HG03159 (cell line): ENCODE data around the gene H2BK1.

ENCODE experiments used
- ATAC-seq: cut with Tn5 transposase; IDR thresholded peaks from one replicate; pipeline ENCODE4 v1.9.1; 2021; ENCODE audit warnings: mild to moderate bottlenecking, moderate library complexity; ENCODE audit not compliant: unreplicated experiment

H2BK1 gene

GRCh38 chr7:151210087-151210854 lies at the start of gene H2BK1:
Gene H2BK1 (minus strand): TSS chr7:151210488. CDS start chr7:151210318, 170 bp downstream.
- ATAC-seq = no peak

DNA sequence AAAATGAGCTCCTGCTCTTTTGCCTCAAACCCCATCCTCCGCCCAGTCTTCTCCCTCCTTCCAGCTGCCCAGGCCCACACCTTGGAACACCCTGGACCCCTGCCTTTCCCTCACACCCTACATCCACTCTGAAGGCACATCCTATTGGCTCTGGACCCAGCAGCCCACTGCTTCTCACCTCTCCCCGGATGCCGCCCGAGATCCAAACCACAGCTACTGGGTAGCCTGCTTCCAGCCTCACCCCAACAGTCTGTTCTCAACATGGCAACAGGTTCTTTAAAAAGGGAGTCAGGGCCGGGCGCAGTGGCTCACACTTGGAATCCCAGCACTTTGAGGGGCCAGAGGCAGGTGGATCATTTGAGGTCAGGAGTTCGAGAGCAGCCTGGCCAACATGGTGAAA lies 47.7 kb upstream of the H2BK1 start:
- ATAC-seq = no peak

DNA sequence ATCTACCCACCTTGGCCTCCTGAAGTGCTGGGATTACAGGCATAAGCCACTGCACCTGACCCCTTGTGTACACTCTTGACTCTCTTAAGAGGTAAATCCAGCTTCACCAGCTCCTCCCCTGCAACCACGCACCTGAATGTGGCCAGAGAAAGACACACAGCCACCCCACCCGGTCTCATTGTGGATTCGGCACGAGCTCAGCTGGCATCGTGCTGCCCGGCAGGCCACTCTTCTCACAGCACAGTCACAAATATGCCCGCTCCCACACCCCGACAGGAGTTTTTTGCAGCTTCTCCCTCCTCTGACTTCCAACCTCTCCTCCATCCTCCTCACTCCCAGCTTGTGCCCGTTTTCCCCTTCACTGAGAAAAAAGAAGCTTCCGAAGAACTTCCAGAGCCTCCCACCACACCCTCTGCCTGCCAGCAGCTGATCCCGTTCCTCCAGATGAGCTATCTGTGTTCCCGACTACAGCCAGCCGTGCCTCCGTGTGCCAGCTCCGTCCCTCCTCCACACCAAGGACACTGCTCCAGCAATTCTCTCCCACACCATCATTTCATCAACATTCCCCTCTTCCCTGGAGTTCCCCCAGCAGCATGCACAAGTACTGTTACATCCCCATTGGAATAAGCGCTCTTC lies 46.2 kb upstream of the H2BK1 start:
- no peak for ATAC-seq

DNA sequence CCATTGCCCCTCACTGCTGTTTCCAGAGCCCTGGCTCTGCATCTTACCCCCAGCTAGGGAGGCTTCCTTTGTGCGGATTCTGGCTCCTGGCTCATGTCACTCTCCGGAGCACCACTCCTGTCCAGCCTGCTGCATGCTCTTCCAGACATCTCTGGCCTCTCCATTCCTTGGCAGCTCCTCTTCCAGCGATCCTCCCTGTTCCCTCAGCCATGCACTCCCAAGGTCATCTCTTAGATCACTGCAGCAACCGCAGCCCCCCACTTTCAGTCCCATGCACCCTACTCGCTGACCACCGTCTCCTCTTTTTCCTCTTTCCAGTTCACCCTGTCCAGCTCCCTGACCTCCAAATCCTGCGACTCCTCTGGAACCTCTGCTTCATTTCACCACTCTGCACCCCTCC lies 45.1 kb upstream of the H2BK1 start:
- ATAC-seq = no peak

DNA sequence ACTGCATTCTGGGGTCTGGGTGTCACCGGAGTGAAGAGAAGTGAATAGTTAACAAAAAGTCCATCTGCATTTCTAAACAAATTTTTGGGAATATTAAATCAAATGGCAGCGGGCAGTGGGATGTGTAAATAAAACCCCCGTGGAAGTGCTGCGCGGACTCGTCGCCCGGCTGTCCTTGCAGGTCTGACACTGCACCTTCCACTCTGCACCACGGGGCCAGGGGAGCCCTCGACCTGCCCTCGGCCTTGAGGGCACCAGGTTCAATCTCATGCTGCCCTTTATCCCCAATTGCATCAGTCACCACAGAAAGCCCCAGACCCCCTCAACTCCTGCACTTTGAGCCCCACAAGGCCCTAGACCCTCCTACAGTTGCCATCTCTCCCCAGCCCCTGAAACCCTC lies 44.6 kb upstream of the H2BK1 start:
- ATAC-seq = no peak

- ATAC-seq = no peak
Measured at GRCh38 chr7:151254316-151254715, 44.0 kb upstream of the H2BK1 start.

- no peak for ATAC-seq
Measured at GRCh38 chr7:151252961-151253711, 42.8 kb upstream of the H2BK1 start.

DNA sequence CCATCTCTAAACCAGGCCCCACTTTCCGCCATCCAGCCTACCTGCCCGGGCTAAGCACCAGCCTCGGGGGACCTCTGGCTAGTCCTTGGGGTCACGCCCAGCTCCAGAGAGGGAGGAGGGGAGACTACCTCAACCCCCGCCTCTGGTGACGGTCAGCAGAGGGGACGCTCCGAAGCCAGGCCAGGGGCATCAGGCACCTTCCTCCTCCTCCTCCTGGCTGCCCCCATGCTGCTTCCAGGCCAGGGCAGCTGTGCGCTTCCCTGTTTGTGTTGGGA lies 42.2 kb upstream of the H2BK1 start:
- ATAC-seq = no peak

GRCh38 chr7:151251689-151252560 lies 41.6 kb upstream of the H2BK1 start:
- ATAC-seq = no peak

- ATAC-seq = no peak
Measured at GRCh38 chr7:151251328-151251688, 41.0 kb upstream of the H2BK1 start.

- ATAC-seq = no peak
Measured at GRCh38 chr7:151250181-151251132, 40.2 kb upstream of the H2BK1 start.

- no peak for ATAC-seq
Measured at GRCh38 chr7:151249732-151250072, 39.4 kb upstream of the H2BK1 start.

DNA sequence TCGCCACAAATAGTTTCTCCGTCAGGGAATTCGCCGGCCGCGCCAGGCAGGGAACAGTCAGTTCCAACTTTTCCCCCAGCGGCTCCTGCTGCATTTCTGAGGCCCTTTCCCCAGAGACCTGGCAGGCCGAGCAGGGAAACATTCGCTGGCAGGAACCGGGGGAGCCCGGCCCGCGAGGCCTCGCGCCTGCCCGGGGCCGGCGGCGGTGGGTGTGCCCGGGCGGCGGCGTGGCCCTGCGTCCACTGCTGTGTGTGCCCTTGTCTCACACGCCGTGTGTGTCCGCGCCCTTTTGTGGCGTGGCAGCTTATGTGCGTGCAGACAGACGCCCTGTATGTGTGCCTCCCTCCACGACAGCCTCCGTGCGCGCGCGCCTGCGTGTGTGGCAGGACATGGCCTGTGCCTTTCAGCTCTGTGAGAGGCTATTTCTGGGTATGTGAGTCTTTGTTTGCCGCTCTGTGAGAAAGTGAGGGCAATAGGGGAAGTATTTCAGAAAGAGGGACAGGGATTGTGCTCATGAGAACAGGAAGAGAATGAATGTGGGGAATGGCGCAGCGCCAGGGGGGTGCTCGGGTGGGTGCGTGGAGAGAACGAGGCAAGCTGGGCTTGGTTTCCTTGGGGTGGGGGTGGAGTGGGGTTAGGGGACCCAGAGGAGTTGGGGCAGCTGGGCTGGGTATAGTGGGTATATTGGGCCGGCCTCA lies 38.9 kb upstream of the H2BK1 start:
- ATAC-seq = no peak

DNA sequence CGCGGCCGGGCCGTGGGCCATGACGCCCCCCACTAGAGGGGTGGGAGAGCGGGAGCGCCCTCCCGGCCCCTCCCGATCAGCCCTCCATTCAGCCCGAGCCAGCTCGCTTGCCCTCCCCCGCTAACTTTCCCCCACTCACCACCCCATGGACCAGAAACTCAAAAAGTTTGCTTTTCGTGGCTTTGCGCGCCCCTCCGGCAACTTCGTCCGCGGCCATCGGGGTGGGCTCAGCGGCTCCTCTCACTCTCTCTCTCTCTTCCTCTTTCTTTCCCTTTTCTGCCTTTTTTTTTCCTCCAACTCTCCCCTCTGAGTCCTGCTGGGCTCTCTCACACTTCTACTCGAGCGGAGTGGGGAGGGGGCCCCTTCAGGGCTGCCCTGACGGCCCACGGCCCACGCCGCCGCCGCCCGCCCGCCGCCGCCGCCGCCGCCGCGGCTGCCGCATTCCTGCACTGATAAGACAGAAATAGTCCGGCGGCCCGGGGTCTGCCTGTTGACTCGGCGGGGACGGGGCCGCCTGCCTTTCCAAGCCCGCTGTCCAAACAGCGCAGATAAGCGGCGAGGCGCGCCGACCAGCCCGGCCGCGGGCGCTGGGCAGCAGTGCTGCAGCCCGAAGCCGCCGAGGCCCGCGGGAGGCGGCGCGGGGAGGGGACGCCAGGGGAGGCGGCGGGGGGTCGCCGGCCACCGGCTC lies 38.2 kb upstream of the H2BK1 start, which contains the start of gene SMARCD3:
SMARCD3 (minus strand) TSS at position 349 of the 688 bp plus-strand sequence; CDS start at position 217, 132 bp downstream.
- no peak for ATAC-seq

GRCh38 chr7:151247611-151248345 lies 37.5 kb upstream of the H2BK1 start:
- no peak for ATAC-seq

DNA sequence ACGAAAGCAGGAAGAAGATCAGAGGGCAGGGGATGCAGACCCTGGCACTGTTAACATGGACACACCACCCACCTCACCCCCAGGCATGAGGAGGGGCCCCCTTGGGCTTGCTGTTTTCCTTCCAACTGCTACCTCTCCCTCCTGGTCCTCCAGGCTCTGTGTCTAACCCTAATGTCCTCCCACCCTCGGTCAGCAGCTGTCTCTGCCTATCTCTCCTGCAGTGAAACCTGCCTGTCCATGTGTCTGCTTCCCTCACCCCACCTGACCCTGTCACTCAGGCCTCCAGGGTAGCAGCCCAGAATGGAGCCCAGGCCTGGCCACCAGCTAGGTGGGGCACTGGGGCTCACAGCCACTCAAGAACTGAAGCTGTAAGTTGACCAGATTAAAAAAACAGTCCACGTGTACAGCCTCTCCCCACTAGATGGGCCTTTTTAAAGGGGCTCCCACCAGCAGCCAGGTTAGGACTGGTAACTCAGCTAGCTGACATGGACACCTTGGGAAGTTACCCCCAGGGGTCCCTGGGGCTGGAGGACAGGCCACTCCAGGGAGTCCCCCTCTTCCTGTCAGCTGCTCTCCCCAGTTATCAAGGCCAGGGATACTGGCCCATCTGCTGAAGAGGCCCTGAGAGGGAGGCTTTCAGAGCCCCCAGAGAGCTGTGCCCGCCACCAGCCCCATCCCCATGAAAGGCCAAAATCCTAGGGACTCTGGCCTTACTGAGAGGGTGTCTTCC lies 36.7 kb upstream of the H2BK1 start:
- no peak for ATAC-seq

GRCh38 chr7:151246102-151246850 lies 36.0 kb upstream of the H2BK1 start:
- no peak for ATAC-seq
